HFFc6 (cell line): ENCODE data around the gene ABCG1. TPM values are rescaled to one million over a fixed set of nuclear protein-coding genes. Genes with fewer than 3 reads are reported as not detected.

Source experiments
- DNase-seq: peaks from one replicate; pipeline ENCODE4 v3.0.0-alpha.2; 2018
- H3K27ac Mint-ChIP-seq: 2 replicates; pipeline ENCODE4 v1.8.0; 2020; ENCODE audit warnings: mild to moderate bottlenecking, mixed read lengths
- H3K27me3 Mint-ChIP-seq: 2 replicates; pipeline ENCODE4 v1.8.0; 2021; ENCODE audit warnings: mild to moderate bottlenecking, moderate library complexity, mixed read lengths; ENCODE audit not compliant: insufficient read depth
- H3K36me3 Mint-ChIP-seq: 2 replicates; pipeline ENCODE4 v1.8.0; 2021; ENCODE audit warnings: low read depth, mixed read lengths
- H3K4me1 Mint-ChIP-seq: 2 replicates; pipeline ENCODE4 v1.8.0; 2020; ENCODE audit warnings: low read depth, mixed read lengths
- H3K4me3 Mint-ChIP-seq: 2 replicates; pipeline ENCODE4 v1.8.0; 2020; ENCODE audit warnings: mild to moderate bottlenecking, moderate library complexity, mixed read lengths
- H3K9me3 Mint-ChIP-seq: 2 replicates; pipeline ENCODE4 v1.8.0; 2020; ENCODE audit warnings: mild to moderate bottlenecking, mixed read lengths
- CTCF ChIP-seq: fragments of 200-600 bp; sonication (generic); IDR thresholded peaks from 2 replicates; pipeline ENCODE4 v1.5.0; 2021; ENCODE audit warnings: antibody characterized with exemption, mild to moderate bottlenecking
- total RNA-seq, 6 experiments: library from RNA; stranded (reverse); fragmentation: NEBNext Ultra II Directional; extraction: Animal tissue kit (Norgen Biotek cat#: 25700); gene quantifications; 2 replicates in 1 of 6; 3 replicates in 5 of 6; pipeline ENCODE4 v1.2.3, GENCODE V29; 2021

Gene ABCG1
- total RNA-seq, 6 experiments from 2014 or later, result not detected

DNA sequence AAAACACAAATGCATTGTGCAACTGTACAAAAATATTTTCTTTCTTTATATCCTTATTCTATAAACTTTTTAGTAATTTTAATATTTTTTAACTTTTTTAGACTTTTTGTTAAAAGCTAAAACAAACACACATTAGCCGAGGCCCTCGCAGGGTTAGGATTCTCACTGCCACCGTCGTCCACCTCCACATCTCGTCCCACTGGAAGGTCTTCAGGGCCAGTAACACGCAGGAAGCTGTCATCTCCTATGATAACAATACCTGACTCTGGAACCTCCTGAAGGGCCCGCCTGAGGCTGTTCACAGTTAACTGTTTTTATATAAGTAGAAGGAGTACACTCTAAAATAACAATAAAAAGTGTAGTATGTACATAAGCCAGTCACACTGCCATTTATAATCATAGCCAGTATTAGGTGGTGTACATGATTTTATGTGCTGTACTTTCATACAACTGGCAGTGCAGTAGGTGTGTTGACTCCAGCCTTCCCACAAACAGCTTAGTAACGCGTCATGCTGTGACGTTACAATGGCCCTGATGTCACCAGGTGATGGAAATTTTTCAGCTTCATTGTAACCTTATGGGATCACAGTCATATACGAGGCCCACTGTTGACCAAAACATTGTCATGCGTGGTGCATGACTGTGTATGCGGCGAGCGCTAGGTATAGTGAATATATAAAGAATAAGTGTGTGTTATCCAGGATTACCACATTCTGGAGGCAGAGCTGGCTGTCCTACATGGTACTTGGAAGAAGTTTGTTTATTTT is 123.0 kb downstream of the ABCG1 start:
- Mint-ChIP-seq H3K27ac (no peak overlapping the region), H3K4me3 (no peak overlapping the region), H3K4me1 (no peaks in the 10 kb centered on the region), H3K36me3 (peaks cover 11% of the 10 kb centered on the region; the same call in 1 of the 2 replicates), H3K27me3 (no peaks in the 10 kb centered on the region; the same call in 1 of the 2 replicates), H3K9me3 (peaks cover 67% of the 10 kb centered on the region)
- no peak for DNase-seq
- no peak for TF ChIP-seq CTCF

DNA sequence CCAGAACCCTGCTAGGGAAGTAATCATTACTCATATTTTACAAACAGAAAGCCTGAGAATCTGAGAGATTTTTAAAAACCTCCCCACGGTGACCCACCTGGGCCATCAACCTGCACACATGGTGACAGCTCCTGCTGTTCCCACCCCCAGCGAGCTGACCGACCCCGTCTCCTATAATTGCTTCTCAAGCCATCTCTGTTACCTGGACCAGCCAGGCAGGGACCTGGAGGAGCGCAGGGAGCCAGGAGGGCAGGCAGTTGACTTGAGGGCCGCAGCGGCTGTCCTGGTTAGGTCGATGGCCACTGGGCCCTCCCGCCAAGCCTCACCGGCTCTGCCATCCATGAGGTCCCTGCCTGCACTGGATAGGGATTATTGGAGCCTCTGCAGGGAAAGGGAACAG is 124.2 kb downstream of the ABCG1 start:
- no peak for TF ChIP-seq CTCF
- H3K27ac Mint-ChIP-seq, result no peak overlapping the region
- no peak overlapping the region for H3K4me3 Mint-ChIP-seq
- H3K9me3 Mint-ChIP-seq, result peaks cover 65% of the 10 kb centered on the region
- H3K36me3 Mint-ChIP-seq, result peaks cover 13% of the 10 kb centered on the region; the same call in 1 of the 2 replicates
- DNase-seq, result no peak
- no peaks in the 10 kb centered on the region; the same call in 1 of the 2 replicates for H3K27me3 Mint-ChIP-seq
- H3K4me1 Mint-ChIP-seq, result no peaks in the 10 kb centered on the region

DNA sequence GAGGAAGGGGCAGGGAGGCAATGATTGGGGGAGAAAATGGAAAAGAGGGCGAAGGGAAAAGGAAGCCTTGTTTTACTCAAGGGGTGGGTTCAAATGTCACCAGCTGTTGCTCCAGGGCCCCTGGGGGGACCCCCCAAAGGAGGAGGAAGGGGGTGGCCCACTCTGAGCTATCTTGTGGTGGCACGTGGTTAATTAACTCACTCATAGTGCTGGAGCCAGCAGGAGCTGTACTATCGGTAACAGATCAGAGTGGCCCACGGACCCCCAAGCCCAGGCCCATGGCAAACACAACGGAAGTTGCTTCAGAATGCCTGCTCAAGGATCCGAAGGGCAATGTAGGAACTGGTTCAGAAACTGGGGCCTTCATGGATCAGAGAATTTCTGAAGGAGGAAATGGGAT is 124.6 kb downstream of the ABCG1 start:
- no peaks in the 10 kb centered on the region; the same call in 1 of the 2 replicates for H3K27me3 Mint-ChIP-seq
- peaks cover 15% of the 10 kb centered on the region; the same call in 1 of the 2 replicates for H3K36me3 Mint-ChIP-seq
- H3K27ac Mint-ChIP-seq, result no peak overlapping the region
- no peak overlapping the region for H3K4me3 Mint-ChIP-seq
- no peak for TF ChIP-seq CTCF
- DNase-seq, result no peak
- H3K9me3 Mint-ChIP-seq, result peaks cover 67% of the 10 kb centered on the region
- no peaks in the 10 kb centered on the region for H3K4me1 Mint-ChIP-seq

DNA sequence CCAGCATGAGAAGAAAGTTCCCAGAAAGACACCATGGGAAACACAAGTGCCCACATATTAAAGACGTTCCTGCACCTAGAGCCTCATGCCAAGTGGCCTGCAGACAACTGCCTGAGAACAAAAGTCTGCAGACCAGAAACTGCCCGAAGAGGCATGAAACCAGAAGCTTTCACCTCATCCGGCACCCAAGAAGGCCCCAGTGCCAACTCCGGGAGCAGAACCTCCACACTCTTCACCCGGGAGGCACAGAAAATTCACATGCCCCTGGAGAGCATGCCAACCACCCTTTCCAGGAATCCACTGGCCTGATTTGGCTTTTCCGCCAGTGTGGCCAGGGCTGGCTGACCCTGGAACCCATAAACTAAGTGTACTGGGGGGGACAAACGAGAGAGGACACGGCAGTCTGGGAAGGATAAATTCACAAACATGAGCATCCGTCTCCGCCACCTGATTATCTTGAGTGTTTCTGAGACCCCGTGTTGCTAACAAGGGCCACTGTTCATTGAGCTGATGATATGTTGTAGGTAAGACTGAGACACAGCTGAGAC is 125.1 kb downstream of the ABCG1 start:
- H3K4me1 Mint-ChIP-seq, result no peaks in the 10 kb centered on the region
- H3K27ac Mint-ChIP-seq, result no peak overlapping the region
- H3K27me3 Mint-ChIP-seq, result no peaks in the 10 kb centered on the region; the same call in 1 of the 2 replicates
- DNase-seq, result no peak
- no peak overlapping the region for H3K4me3 Mint-ChIP-seq
- peaks cover 15% of the 10 kb centered on the region; the same call in 1 of the 2 replicates for H3K36me3 Mint-ChIP-seq
- TF ChIP-seq CTCF, result no peak
- peaks cover 62% of the 10 kb centered on the region for H3K9me3 Mint-ChIP-seq

GRCh38 chr21:42344631-42345030 is 125.7 kb downstream of the ABCG1 start:
- no peak for DNase-seq
- H3K4me1 Mint-ChIP-seq, result no peaks in the 10 kb centered on the region

More at GRCh38 chr21:42344631-42345030, 125.7 kb downstream of the ABCG1 start:
- TF ChIP-seq CTCF, result no peak
- Mint-ChIP-seq H3K36me3 (peaks cover 15% of the 10 kb centered on the region; the same call in 1 of the 2 replicates), H3K9me3 (peaks cover 57% of the 10 kb centered on the region), H3K27ac (no peak overlapping the region), H3K27me3 (no peaks in the 10 kb centered on the region), H3K4me3 (no peak overlapping the region)
